Keratinocyte (primary cell): ENCODE measurements around the gene BCAP31.

Experiments used
- EZH2 ChIP-seq: IDR thresholded peaks from one replicate; pipeline ENCODE4 v1.6.1; 2012; ENCODE audit warnings: inconsistent platforms, mild to moderate bottlenecking, low read length, moderate library complexity
- TF ChIP-seq, protein P1 (sequence below), 3 experiments: IDR thresholded peaks in 1 of 3; conservative IDR thresholded peaks in 1 of 3; optimal IDR thresholded peaks in 1 of 3; 2 replicates in 2 of 3; 3 replicates in 1 of 3; pipeline versions ENCODE3 to v1.5.1; 2011; ENCODE audit warnings: low read length in 3 of 3, mild to moderate bottlenecking in 3 of 3, moderate library complexity in 2 of 3, control low read depth in 1 of 3, inconsistent platforms in 1 of 3; ENCODE audit not compliant: insufficient read depth in 2 of 3; ENCODE audit errors: extremely low read depth in 1 of 3

- TF ChIP-seq EZH2, result no peak
- TF ChIP-seq, protein P1, sequence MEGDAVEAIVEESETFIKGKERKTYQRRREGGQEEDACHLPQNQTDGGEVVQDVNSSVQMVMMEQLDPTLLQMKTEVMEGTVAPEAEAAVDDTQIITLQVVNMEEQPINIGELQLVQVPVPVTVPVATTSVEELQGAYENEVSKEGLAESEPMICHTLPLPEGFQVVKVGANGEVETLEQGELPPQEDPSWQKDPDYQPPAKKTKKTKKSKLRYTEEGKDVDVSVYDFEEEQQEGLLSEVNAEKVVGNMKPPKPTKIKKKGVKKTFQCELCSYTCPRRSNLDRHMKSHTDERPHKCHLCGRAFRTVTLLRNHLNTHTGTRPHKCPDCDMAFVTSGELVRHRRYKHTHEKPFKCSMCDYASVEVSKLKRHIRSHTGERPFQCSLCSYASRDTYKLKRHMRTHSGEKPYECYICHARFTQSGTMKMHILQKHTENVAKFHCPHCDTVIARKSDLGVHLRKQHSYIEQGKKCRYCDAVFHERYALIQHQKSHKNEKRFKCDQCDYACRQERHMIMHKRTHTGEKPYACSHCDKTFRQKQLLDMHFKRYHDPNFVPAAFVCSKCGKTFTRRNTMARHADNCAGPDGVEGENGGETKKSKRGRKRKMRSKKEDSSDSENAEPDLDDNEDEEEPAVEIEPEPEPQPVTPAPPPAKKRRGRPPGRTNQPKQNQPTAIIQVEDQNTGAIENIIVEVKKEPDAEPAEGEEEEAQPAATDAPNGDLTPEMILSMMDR (optimal IDR thresholded peaks at IDR 0.05 in 1 of 3, IDR thresholded peaks at IDR 0.05 in 1 of 3, conservative IDR thresholded peaks at IDR 0.05 in 1 of 3; ENCODE audit: extremely low read depth in 1 of 3, insufficient read depth in 2 of 3, low read length in 3 of 3), result no peak
Observed at GRCh38 chrX:153763298-153763932, 39.2 kb upstream of the BCAP31 start.
